Motor neuron (in vitro differentiated cells): ENCODE measurements around the gene CDK9. TPM values are rescaled to one million over a fixed set of nuclear protein-coding genes. Genes with fewer than 3 reads are reported as not detected.
A peak's percentile ranks its signal among the peaks of the same experiment; 100 is the strongest.
"Not testable (repeated sequence)": the region's sequence is repeated elsewhere in the genome, so short reads cannot be mapped to it uniquely, and the experiment has no call there.

Experiments used
- ATAC-seq, 8 experiments: fragments of 200-7000 bp; cut with Tn5 transposase; replicated peaks in 6 of 8; 2 replicates each; pipeline ENCODE4 v1.8.0; 2021; ENCODE audit warnings: mild to moderate bottlenecking in 8 of 8, moderate library complexity in 8 of 8
- H3K27ac ChIP-seq, 2 donors: fragments of 250-450 bp; sonication (Bioruptor Pico); 2 replicates each; pipeline ENCODE4 v1.9.0; 2021; ENCODE audit warnings: antibody characterized with exemption in 2 of 2, mild to moderate bottlenecking in 2 of 2, moderate library complexity in 1 of 2
- H3K4me1 ChIP-seq, 2 donors: fragments of 250-450 bp; sonication (Bioruptor Pico); replicated peaks in 1 of 2; 2 replicates each; pipeline ENCODE4 v1.6.1; 2021; ENCODE audit warnings: antibody characterized with exemption in 2 of 2, mild to moderate bottlenecking in 2 of 2, moderate library complexity in 1 of 2
- H3K4me3 ChIP-seq, 5 donors: fragments of 250-450 bp; sonication (Bioruptor Pico); 2 replicates each; pipeline ENCODE4 v1.9.0; 2021; ENCODE audit warnings: antibody characterized with exemption in 5 of 5, mild to moderate bottlenecking in 5 of 5, moderate library complexity in 4 of 5
- WGBS, 10 experiments: fragments of 450-650 bp; shearing (Covaris generic); methylation state at CpG; one replicate each; pipeline ENCODE4 v1.0.0; 2022; 5-methylcytosine and 5-hydroxymethylcytosine counted together
- in situ Hi-C, 9 experiments: fragments of 400-800 bp; cut with MboI; loops; one replicate each; pipeline ENCODE4 v1.15.0; 2021; ENCODE audit warnings: low sequenced_read_pairs in 9 of 9, low pct_unique_long_range_greater_than_20kb in 2 of 9; ENCODE audit not compliant: unreplicated experiment in 9 of 9
- total RNA-seq, 8 experiments: library from RNA; unstranded; fragments of 300-600 nt; gene quantifications; 2 replicates each; pipeline versions ENCODE4 v1.2.3 to v1.2.4, GENCODE V29; 2022

CDK9 gene
- total RNA-seq, 8 experiments from 2014 or later: 20.1 to 48.7 (median 29.8) TPM

- H3K27ac ChIP-seq: peak overlapping the region; percentile 80 to 94
- in situ Hi-C loops: no loop called here
- peaks cover 2 to 14% of the 10 kb centered on the region in 2 donors for H3K4me1 ChIP-seq
- ATAC-seq: peak in 6 of 8 experiments; percentile 0 to 6 (median 0)
- 0 to 100% (median 11%) methylated on average over 1 to 4 of the region's 8 CpGs; no CpG with 5 or more reads in 6 of the 10 experiments for WGBS, 10 experiments
- peak overlapping the region; percentile 61 to 93 (median 73) for H3K4me3 ChIP-seq
These were observed 32.2 kb upstream of the CDK9 start for GRCh38 chr9:127753622-127754021.

- in situ Hi-C loops: no loop called here
- Histone ChIP-seq H3K4me1 (peaks cover 2 to 14% of the 10 kb centered on the region in 2 donors), H3K27ac (peak overlapping the region; percentile 80 to 94), H3K4me3 (peak overlapping the region; percentile 61 to 93 (median 73))
- no CpG with 5 or more reads among the region's 86 CpGs for WGBS, 10 experiments
- ATAC-seq: peak; percentile 64 to 91 (median 78)
These were observed 31.5 kb upstream of the CDK9 start for GRCh38 chr9:127754099-127755060.

GRCh38 chr9:127755061-127756060 lies 30.5 kb upstream of the CDK9 start:
- peak overlapping the region; percentile 61 to 93 (median 73) for H3K4me3 ChIP-seq
- peaks cover 2 to 14% of the 10 kb centered on the region in 2 donors for H3K4me1 ChIP-seq
- peak overlapping the region; percentile 80 to 94 for H3K27ac ChIP-seq
- in situ Hi-C loops: no loop called here
- peak in 6 of 8 experiments; percentile 43 to 80 (median 76) for ATAC-seq
- WGBS, 10 experiments: 9 to 80% (median 34%) methylated on average over 1 to 8 of the region's 61 CpGs; no CpG with 5 or more reads in 4 of the 10 experiments

GRCh38 chr9:127756233-127756632 lies 29.6 kb upstream of the CDK9 start:
- Histone ChIP-seq H3K4me1 (peaks cover 2 to 14% of the 10 kb centered on the region in 2 donors), H3K4me3 (no peak overlapping the region), H3K27ac (no peak overlapping the region)
- 50 to 100% (median 80%) methylated on average over 1 to 2 of the region's 3 CpGs; no CpG with 5 or more reads in 5 of the 10 experiments for WGBS, 10 experiments
- in situ Hi-C loops: no loop called here
- no peak for ATAC-seq

GRCh38 chr9:127756776-127757175 lies 29.1 kb upstream of the CDK9 start:
- H3K27ac ChIP-seq, H3K4me3 ChIP-seq, ATAC-seq, in situ Hi-C loops: not testable (repeated sequence)
- WGBS, 10 experiments: 31 to 81% (median 76%) methylated on average over 2 to 8 of the region's 11 CpGs; no CpG with 5 or more reads in 2 of the 10 experiments
- H3K4me1 ChIP-seq: peaks cover 6 to 14% of the 10 kb centered on the region in 2 donors

- Histone ChIP-seq H3K27ac (no peak overlapping the region), H3K4me1 (peaks cover 0 to 7% of the 10 kb centered on the region in 2 donors), H3K4me3 (no peak overlapping the region)
- no peak for ATAC-seq
- in situ Hi-C loops: no loop called here
- WGBS, 10 experiments: 57 to 100% (median 72%) methylated on average over 1 to 3 of the region's 5 CpGs; no CpG with 5 or more reads in 5 of the 10 experiments
These were observed 27.0 kb upstream of the CDK9 start for GRCh38 chr9:127758843-127759242.

GRCh38 chr9:127761061-127761460 lies 24.8 kb upstream of the CDK9 start:
- 76 to 100% (median 80%) methylated on average over 1 to 4 of the region's 5 CpGs; no CpG with 5 or more reads in 3 of the 10 experiments for WGBS, 10 experiments
- H3K4me1 ChIP-seq: peaks cover 0 to 7% of the 10 kb centered on the region in 2 donors
- no peak overlapping the region for H3K27ac ChIP-seq
- in situ Hi-C loops: no loop called here
- no peak overlapping the region for H3K4me3 ChIP-seq
- ATAC-seq: no peak

GRCh38 chr9:127761491-127761956 lies 24.3 kb upstream of the CDK9 start:
- peak in 6 of 8 experiments; percentile 9 to 66 (median 30) for ATAC-seq
- Histone ChIP-seq H3K27ac (no peak overlapping the region), H3K4me1 (peaks cover 0 to 7% of the 10 kb centered on the region in 2 donors), H3K4me3 (no peak overlapping the region)
- in situ Hi-C loops: no loop called here
- WGBS, 10 experiments: 0 to 52% (median 35%) methylated on average over 1 to 2 of the region's 5 CpGs; no CpG with 5 or more reads in 4 of the 10 experiments

GRCh38 chr9:127762111-127762676 lies 23.6 kb upstream of the CDK9 start:
- WGBS, 10 experiments: 40 to 76% (median 49%) methylated on average over 1 to 5 of the region's 16 CpGs; no CpG with 5 or more reads in 6 of the 10 experiments
- peak in 2 of 8 experiments; percentile 10 to 11 for ATAC-seq

GRCh38 chr9:127763918-127764384 lies 21.9 kb upstream of the CDK9 start:
- ATAC-seq: peak in 5 of 8 experiments; percentile 2 to 68 (median 43)
- Histone ChIP-seq H3K27ac (no peak overlapping the region), H3K4me3 (no peak overlapping the region), H3K4me1 (peaks cover 0 to 12% of the 10 kb centered on the region in 2 donors)
- in situ Hi-C loops: no loop called here
- 10 to 100% (median 67%) methylated on average over 1 to 3 of the region's 7 CpGs; no CpG with 5 or more reads in 4 of the 10 experiments for WGBS, 10 experiments

More at GRCh38 chr9:127762111-127762676, 23.6 kb upstream of the CDK9 start:
- in situ Hi-C loops: no loop called here
- no peak overlapping the region for H3K4me3 ChIP-seq
- H3K27ac ChIP-seq: no peak overlapping the region
- H3K4me1 ChIP-seq: peaks cover 0 to 7% of the 10 kb centered on the region in 2 donors

- in situ Hi-C loops: no loop called here
- Histone ChIP-seq H3K27ac (no peak overlapping the region), H3K4me1 (peaks cover 0 to 13% of the 10 kb centered on the region in 2 donors), H3K4me3 (no peak overlapping the region)
- 80 to 100% (median 100%) methylated on average over 1 of the region's 1 CpG; no CpG with 5 or more reads in 3 of the 10 experiments for WGBS, 10 experiments
- ATAC-seq: no peak
These were observed 20.4 kb upstream of the CDK9 start for GRCh38 chr9:127765418-127765817.

- Histone ChIP-seq H3K4me1 (peaks cover 0 to 12% of the 10 kb centered on the region in 2 donors), H3K4me3 (no peak overlapping the region), H3K27ac (no peak overlapping the region)
- ATAC-seq: no peak
- in situ Hi-C loops: no loop called here
- 0 to 100% (median 75%) methylated on average over 1 of the region's 3 CpGs; no CpG with 5 or more reads in 6 of the 10 experiments for WGBS, 10 experiments
These were observed 18.4 kb upstream of the CDK9 start for GRCh38 chr9:127767410-127767809.
